Hepatocyte (in vitro differentiated cells): ENCODE results near the gene ZNF862. TPM values are rescaled to one million over a fixed set of nuclear protein-coding genes. Genes with fewer than 3 reads are reported as not detected.

Experiments used
- DNase-seq: peaks from one replicate; pipeline ENCODE4 v3.0.0-alpha.2; 2016; ENCODE audit warnings: low spot score
- H2AFZ ChIP-seq: fragments of 200-600 bp; sonication (generic); 2 replicates; pipeline ENCODE4 v1.6.0; 2016; ENCODE audit warnings: antibody characterized with exemption, mild to moderate bottlenecking
- H3K27ac ChIP-seq: fragments of 200-600 bp; sonication (generic); 2 replicates; pipeline ENCODE4 v1.5.1; 2016; ENCODE audit warnings: mild to moderate bottlenecking
- H3K27me3 ChIP-seq: fragments of 200-600 bp; sonication (generic); 2 replicates; pipeline ENCODE4 v1.6.1; 2016
- H3K36me3 ChIP-seq: fragments of 200-600 bp; sonication (generic); replicated peaks from 2 replicates; pipeline ENCODE4 v1.5.1; 2016; ENCODE audit warnings: low read depth; ENCODE audit not compliant: insufficient read depth
- H3K4me1 ChIP-seq: fragments of 200-600 bp; sonication (generic); 2 replicates; pipeline ENCODE4 v1.5.1; 2016; ENCODE audit warnings: mild to moderate bottlenecking, moderate library complexity; ENCODE audit not compliant: insufficient read depth
- H3K4me2 ChIP-seq: fragments of 200-600 bp; sonication (generic); 2 replicates; pipeline ENCODE4 v1.6.0; 2016
- H3K4me3 ChIP-seq: fragments of 200-600 bp; sonication (generic); 2 replicates; pipeline ENCODE4 v1.5.1; 2016; ENCODE audit warnings: mild to moderate bottlenecking
- H3K79me2 ChIP-seq: fragments of 200-600 bp; sonication (generic); 2 replicates; pipeline ENCODE4 v1.6.0; 2017; ENCODE audit warnings: mild to moderate bottlenecking
- H3K9me2 ChIP-seq: fragments of 200-600 bp; sonication (generic); replicated peaks from 2 replicates; pipeline ENCODE4 v1.6.0; 2017; ENCODE audit warnings: mild to moderate bottlenecking; ENCODE audit not compliant: insufficient read depth
- H3K9me3 ChIP-seq: fragments of 200-600 bp; sonication (generic); 2 replicates; pipeline ENCODE4 v1.5.1; 2016; ENCODE audit warnings: low read depth, mild to moderate bottlenecking
- H4K20me1 ChIP-seq: fragments of 200-600 bp; sonication (generic); 2 replicates; pipeline ENCODE4 v1.6.0; 2016; ENCODE audit warnings: mild to moderate bottlenecking; ENCODE audit not compliant: insufficient read depth, poor library complexity, severe bottlenecking
- EZH2 ChIP-seq: fragments of 200-600 bp; sonication (generic); IDR thresholded peaks from 2 replicates; pipeline ENCODE4 v1.6.1; 2016; ENCODE audit warnings: antibody characterized with exemption, mild to moderate bottlenecking, borderline replicate concordance
- EZH2phosphoT487 ChIP-seq: fragments of 200-600 bp; sonication (generic); IDR thresholded peaks from one replicate; pipeline ENCODE4 v1.6.1; 2018; ENCODE audit warnings: antibody characterized with exemption, mild to moderate bottlenecking, low read depth, moderate library complexity; ENCODE audit not compliant: unreplicated experiment, severe bottlenecking
- WGBS: methylation state at CpG from one replicate; pipeline ENCODE4 v1.1.6; 2016; ENCODE audit warnings: low lambda C conversion rate; ENCODE audit errors: missing lambda C conversion rate; 5-methylcytosine and 5-hydroxymethylcytosine counted together
- polyA plus RNA-seq: library from polyadenylated mRNA; unstranded; fragments of >200 nt; fragmentation: Nextera tagmentation; extraction: Ambion mirVana; gene quantifications from 2 replicates; pipeline ENCODE4 v1.2.1, GENCODE V29; 2016
- total RNA-seq: library from RNA; depleted of rRNA; stranded (reverse); fragments of >200 nt; gene quantifications from 2 replicates; pipeline ENCODE4 v1.2.3, GENCODE V29; 2014
- TF ChIP-seq, protein P1 (sequence below): fragments of 200-600 bp; sonication (generic); IDR thresholded peaks from 2 replicates; pipeline ENCODE4 v1.5.1; 2016; ENCODE audit warnings: antibody characterized with exemption, mild to moderate bottlenecking; ENCODE audit not compliant: poor library complexity

ZNF862 gene
- total and polyA plus RNA-seq, 2 experiments from 2014 or later: 3.5 to 9.2 TPM

DNA sequence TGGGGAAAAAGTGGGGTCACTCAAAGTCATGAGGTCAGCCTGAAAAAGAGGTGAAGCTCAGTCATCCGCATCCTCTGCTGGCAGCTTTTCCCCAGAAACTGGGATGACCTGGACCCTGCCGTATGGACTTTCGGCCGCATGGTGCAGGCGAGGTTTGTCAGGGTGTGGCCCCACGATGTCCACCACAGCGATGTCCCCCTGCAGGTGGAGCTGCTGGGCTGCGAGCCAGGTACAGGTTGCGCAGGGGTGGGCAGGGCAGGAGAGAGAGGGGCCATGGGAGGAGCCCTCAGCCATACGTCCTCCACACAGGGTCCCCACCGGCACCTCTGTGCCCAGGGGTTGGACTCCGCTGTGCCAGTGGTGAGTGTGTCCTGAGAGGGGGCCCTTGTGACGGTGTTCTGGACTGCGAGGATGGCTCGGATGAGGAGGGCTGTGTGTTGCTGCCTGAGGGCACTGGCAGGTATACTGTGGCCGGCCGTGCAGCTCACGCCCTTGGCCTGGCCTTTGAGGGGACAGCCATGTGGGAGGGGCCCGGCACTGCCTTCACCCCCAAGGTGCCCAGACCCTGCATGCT, 41.8 kb upstream of the ZNF862 start:
- Histone ChIP-seq H3K4me2 (no peak overlapping the region), H3K27ac (no peak overlapping the region), H3K27me3 (no peaks in the 10 kb centered on the region), H3K36me3 (no peaks in the 10 kb centered on the region), H3K4me1 (no peaks in the 10 kb centered on the region), H4K20me1 (no peaks in the 10 kb centered on the region), H3K79me2 (no peaks in the 10 kb centered on the region), H2AFZ (no peak overlapping the region), H3K9me3 (no peaks in the 10 kb centered on the region), H3K4me3 (no peak overlapping the region), H3K9me2 (no peaks in the 10 kb centered on the region)
- WGBS: 92% methylated on average over 19 of the region's 19 CpGs
- no peak for TF ChIP-seq EZH2phosphoT487
- TF ChIP-seq, protein P1, sequence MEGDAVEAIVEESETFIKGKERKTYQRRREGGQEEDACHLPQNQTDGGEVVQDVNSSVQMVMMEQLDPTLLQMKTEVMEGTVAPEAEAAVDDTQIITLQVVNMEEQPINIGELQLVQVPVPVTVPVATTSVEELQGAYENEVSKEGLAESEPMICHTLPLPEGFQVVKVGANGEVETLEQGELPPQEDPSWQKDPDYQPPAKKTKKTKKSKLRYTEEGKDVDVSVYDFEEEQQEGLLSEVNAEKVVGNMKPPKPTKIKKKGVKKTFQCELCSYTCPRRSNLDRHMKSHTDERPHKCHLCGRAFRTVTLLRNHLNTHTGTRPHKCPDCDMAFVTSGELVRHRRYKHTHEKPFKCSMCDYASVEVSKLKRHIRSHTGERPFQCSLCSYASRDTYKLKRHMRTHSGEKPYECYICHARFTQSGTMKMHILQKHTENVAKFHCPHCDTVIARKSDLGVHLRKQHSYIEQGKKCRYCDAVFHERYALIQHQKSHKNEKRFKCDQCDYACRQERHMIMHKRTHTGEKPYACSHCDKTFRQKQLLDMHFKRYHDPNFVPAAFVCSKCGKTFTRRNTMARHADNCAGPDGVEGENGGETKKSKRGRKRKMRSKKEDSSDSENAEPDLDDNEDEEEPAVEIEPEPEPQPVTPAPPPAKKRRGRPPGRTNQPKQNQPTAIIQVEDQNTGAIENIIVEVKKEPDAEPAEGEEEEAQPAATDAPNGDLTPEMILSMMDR: no peak
- TF ChIP-seq EZH2: no peak
- DNase-seq: no peak

DNA sequence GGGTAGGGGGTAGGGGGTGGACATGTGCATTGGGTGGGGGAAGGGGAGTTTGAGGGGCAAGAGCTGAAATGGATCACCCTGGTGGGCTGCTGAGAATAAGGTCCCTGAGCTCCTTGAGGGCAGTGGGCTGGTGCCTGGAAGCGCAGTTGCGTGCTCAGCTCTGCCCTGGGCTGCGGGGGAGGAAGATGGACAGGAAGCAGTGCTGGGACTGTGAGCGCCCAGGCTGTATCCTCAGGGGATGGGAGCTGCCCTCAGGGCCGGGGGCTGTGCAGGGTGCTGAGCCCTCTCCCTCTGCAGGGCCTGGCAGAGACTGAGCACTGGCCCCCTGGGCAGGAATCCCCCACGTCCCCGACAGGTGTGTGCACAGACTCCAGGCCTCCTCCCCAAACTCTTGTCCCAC, 40.4 kb upstream of the ZNF862 start:
- H3K9me2 ChIP-seq: no peaks in the 10 kb centered on the region
- H3K27ac ChIP-seq: no peak overlapping the region
- H3K9me3 ChIP-seq: no peaks in the 10 kb centered on the region
- H3K4me1 ChIP-seq: no peaks in the 10 kb centered on the region
- no peak overlapping the region for H3K4me2 ChIP-seq
- H4K20me1 ChIP-seq: no peaks in the 10 kb centered on the region
- DNase-seq: no peak
- no peaks in the 10 kb centered on the region for H3K79me2 ChIP-seq
- no peaks in the 10 kb centered on the region for H3K27me3 ChIP-seq
- WGBS: 79% methylated on average over 4 of the region's 7 CpGs
- no peak overlapping the region for H2AFZ ChIP-seq
- H3K4me3 ChIP-seq: no peak overlapping the region
- TF ChIP-seq EZH2phosphoT487 (no peak), EZH2 (no peak)
- TF ChIP-seq, protein P1: no peak
- H3K36me3 ChIP-seq: no peaks in the 10 kb centered on the region

DNA sequence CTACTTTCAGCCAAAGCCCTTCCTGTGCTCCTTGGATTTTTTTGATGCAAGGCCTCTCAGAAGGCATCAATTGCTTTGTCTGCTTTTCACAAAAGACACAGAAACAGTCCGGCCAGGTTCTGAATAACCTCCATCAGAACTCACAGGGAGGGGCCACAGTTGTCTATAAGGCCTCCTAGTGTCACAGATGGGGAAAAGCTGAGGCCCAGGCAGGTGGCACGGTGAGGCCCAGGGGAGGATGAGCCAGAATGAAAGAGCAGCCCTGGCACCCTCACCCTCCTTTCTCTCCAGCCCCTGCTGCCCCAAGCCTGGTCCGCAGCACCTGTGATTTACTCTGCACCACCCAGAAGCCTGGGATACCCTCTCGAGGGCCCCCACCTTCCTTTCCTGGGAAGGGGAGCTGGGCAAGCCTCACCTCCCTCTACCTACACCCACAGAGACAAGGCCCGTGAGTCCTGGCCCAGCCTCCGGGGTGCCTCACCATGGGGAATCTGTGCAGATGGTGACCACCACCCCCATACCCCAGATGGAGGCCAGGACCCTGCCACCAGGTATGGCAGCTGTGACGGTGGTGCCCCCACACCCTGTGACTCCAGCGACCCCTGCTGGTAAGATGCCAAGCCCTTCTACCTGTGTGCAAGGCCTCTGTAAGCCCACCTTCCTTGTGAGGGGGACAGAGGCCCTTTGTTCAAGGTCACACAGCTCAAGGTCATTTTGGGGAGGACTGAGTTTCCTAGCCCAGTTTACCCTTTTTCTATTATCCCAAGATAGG, 38.6 kb upstream of the ZNF862 start:
- Histone ChIP-seq H4K20me1 (no peaks in the 10 kb centered on the region), H3K36me3 (no peaks in the 10 kb centered on the region), H3K4me2 (no peak overlapping the region), H3K79me2 (no peaks in the 10 kb centered on the region), H2AFZ (no peak overlapping the region), H3K9me3 (no peaks in the 10 kb centered on the region), H3K27ac (no peak overlapping the region), H3K9me2 (no peaks in the 10 kb centered on the region), H3K4me1 (no peaks in the 10 kb centered on the region), H3K27me3 (no peaks in the 10 kb centered on the region), H3K4me3 (no peak overlapping the region)
- 71% methylated on average over 8 of the region's 8 CpGs for WGBS
- DNase-seq: peak; percentile 53
- TF ChIP-seq EZH2: no peak
- TF ChIP-seq, protein P1: peak; percentile 37
